ENCODE results near the gene KIR2DL1. TPM values are rescaled to one million over a fixed set of nuclear protein-coding genes. Genes with fewer than 3 reads are reported as not detected.
"Not testable (repeated sequence)": the region's sequence is repeated elsewhere in the genome, so short reads cannot be mapped to it uniquely, and the experiment has no call there.

KIR2DL1 gene
- total RNA-seq, 1 donor from 2014 or later = not detected

DNA sequence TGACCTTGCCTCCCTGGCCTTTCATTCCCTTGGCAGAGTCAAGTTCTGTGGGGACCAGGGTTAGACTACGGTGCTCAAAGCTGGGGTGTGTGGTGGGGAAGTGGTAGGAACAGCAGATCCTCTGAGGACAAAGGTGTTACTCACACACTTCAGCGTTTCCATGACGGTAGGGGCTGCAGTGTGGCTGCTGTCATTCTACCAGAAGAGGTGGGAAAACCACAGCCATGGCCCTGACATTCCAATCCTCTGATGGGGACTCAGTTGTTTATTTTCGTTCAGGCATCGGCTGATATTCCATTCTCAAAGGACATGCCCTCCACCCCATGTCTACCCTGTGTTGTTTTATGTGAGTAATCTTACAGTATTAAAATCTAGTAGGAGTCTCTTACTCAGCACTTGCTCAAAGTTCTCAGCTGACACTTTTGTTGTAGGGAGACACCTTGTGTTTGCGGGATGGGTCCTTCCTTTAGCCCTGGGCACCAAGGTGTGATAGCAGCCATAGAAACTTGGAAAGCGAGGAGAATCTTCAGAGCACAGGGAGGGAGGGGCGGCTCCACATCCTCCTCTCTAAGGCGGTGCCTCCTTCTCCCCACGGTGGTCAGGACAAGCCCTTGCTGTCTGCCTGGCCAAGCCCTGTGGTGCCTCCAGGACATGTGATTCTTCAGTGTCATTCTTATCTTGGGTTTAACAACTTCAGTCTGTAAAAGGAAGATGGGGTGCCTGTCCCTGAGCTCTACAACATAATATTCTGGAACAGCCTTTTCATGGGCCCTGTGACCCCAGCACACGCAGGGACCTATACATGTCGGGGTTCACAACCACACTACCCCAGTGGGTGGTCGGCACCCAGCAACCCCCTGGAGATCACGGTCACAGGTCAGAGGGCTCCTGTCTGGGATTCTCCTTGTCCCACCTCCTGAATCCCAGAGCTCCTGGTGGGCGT, 1.7 kb downstream of the KIR2DL1 start:
- not testable (repeated sequence) for H3K79me2 ChIP-seq (ENCODE audit: low read depth); H3K9me3 ChIP-seq (ENCODE audit: low read depth); H3K27me3 Mint-ChIP-seq (ENCODE audit: insufficient read depth, low read depth); H3K4me2 ChIP-seq; H2AFZ ChIP-seq (replicated peaks); H3K27ac ChIP-seq; H3K36me3 ChIP-seq; H3K4me3 Mint-ChIP-seq; H3K36me3 Mint-ChIP-seq; H3K27me3 ChIP-seq; H3F3A ChIP-seq (ENCODE audit: low read depth); DNase-seq (ENCODE audit: low spot score); H3K4me1 Mint-ChIP-seq; H3K4me3 ChIP-seq; H3K4me1 ChIP-seq; H4K20me1 ChIP-seq (ENCODE audit: low read depth); H3K9ac ChIP-seq; H3K27ac Mint-ChIP-seq
- H3K9me3 Mint-ChIP-seq = peaks cover 47% of the 10 kb centered on the region

DNA sequence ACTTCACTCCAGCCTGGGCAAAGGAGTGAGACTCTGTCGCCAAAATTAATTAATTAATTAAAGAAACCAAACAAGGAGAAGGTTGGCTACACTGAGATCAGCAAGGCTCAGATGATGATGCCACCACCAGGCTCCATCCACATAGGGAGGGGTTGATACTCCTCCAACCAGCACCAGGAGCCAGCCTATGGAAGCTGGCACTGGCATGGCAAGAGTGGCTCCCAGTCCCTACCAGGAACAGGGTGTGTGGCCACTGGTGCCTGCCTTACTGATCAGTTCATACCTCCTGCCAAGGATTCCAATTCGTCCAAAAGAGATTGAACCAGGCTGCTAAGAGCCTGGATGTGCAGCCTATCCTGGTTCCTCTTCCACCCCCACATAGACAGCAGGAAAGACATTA, 3.1 kb downstream of the KIR2DL1 start:
- not testable (repeated sequence) for H3K36me3 Mint-ChIP-seq; H3K4me1 ChIP-seq; H3K79me2 ChIP-seq (ENCODE audit: low read depth); H3K27ac Mint-ChIP-seq; H3K27me3 ChIP-seq; H4K20me1 ChIP-seq (ENCODE audit: low read depth); H3K9ac ChIP-seq; H3F3A ChIP-seq (ENCODE audit: low read depth); H2AFZ ChIP-seq (replicated peaks); H3K4me3 ChIP-seq; H3K4me1 Mint-ChIP-seq; DNase-seq (ENCODE audit: low spot score); H3K4me3 Mint-ChIP-seq; H3K36me3 ChIP-seq; H3K27me3 Mint-ChIP-seq (ENCODE audit: insufficient read depth, low read depth); H3K27ac ChIP-seq; H3K4me2 ChIP-seq
- peaks cover 40% of the 10 kb centered on the region for H3K9me3 Mint-ChIP-seq
- H3K9me3 ChIP-seq (ENCODE audit: low read depth) = peaks cover 10% of the 10 kb centered on the region

GRCh38 chr19:54775095-54775815, 5.7 kb downstream of the KIR2DL1 start:
- not testable (repeated sequence) for H3K9ac ChIP-seq; DNase-seq (ENCODE audit: low spot score); H3K27ac Mint-ChIP-seq; H3K27ac ChIP-seq; H3K4me1 Mint-ChIP-seq; H3K4me3 ChIP-seq; H3K4me1 ChIP-seq; H4K20me1 ChIP-seq (ENCODE audit: low read depth); H3K27me3 ChIP-seq; H3K27me3 Mint-ChIP-seq (ENCODE audit: insufficient read depth, low read depth); H3K36me3 ChIP-seq; H3K36me3 Mint-ChIP-seq; H3K4me2 ChIP-seq; H3K79me2 ChIP-seq (ENCODE audit: low read depth); H2AFZ ChIP-seq (replicated peaks); H3K4me3 Mint-ChIP-seq; H3F3A ChIP-seq (ENCODE audit: low read depth)
- peaks cover 17% of the 10 kb centered on the region for H3K9me3 ChIP-seq (ENCODE audit: low read depth)
- H3K9me3 Mint-ChIP-seq = peaks cover 31% of the 10 kb centered on the region

GRCh38 chr19:54775830-54776229, 6.2 kb downstream of the KIR2DL1 start:
- not testable (repeated sequence) for H3F3A ChIP-seq (ENCODE audit: low read depth); H3K9ac ChIP-seq; H3K27me3 Mint-ChIP-seq (ENCODE audit: insufficient read depth, low read depth); H3K27ac Mint-ChIP-seq; H4K20me1 ChIP-seq (ENCODE audit: low read depth); H3K4me3 Mint-ChIP-seq; H3K4me1 Mint-ChIP-seq; H3K36me3 ChIP-seq; H3K79me2 ChIP-seq (ENCODE audit: low read depth); H3K36me3 Mint-ChIP-seq; H3K27me3 ChIP-seq; H2AFZ ChIP-seq (replicated peaks); H3K4me1 ChIP-seq; H3K4me2 ChIP-seq; DNase-seq (ENCODE audit: low spot score); H3K4me3 ChIP-seq; H3K27ac ChIP-seq
- H3K9me3 ChIP-seq (ENCODE audit: low read depth) = peaks cover 17% of the 10 kb centered on the region
- H3K9me3 Mint-ChIP-seq = peaks cover 27% of the 10 kb centered on the region

- H3K27ac ChIP-seq; H3K36me3 ChIP-seq; H3K4me2 ChIP-seq; H3K27me3 Mint-ChIP-seq (ENCODE audit: insufficient read depth, low read depth); H2AFZ ChIP-seq (replicated peaks); H3K9ac ChIP-seq; H3K4me3 ChIP-seq; DNase-seq (ENCODE audit: low spot score); H4K20me1 ChIP-seq (ENCODE audit: low read depth); H3K79me2 ChIP-seq (ENCODE audit: low read depth); H3K36me3 Mint-ChIP-seq; H3K27me3 ChIP-seq; H3K4me1 ChIP-seq; H3K4me1 Mint-ChIP-seq; H3F3A ChIP-seq (ENCODE audit: low read depth); H3K4me3 Mint-ChIP-seq; H3K27ac Mint-ChIP-seq: not testable (repeated sequence)
- H3K9me3 Mint-ChIP-seq = peaks cover 23% of the 10 kb centered on the region
- H3K9me3 ChIP-seq (ENCODE audit: low read depth) = peaks cover 17% of the 10 kb centered on the region
Observed at GRCh38 chr19:54777851-54778250, 8.3 kb downstream of the KIR2DL1 start.

DNA sequence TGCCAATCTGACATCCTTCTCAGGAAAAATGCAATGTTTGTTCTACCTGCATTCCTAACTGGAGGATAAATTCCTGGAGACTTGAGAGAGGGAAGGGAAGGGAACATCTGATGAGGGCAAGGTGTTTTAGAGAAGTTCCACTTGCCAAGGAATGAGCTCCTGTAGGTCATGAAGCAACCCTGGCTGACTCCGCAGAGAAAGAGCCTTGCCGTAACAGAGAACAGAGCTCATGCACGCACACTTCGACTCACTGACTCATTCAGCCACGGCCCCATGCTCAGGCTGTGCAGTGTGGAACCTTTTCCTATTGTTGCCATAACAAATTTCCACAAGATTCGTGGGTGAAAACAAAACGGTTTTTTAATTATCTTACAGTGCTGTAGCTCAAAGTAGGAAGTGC, 9.3 kb downstream of the KIR2DL1 start:
- H3K9me3 Mint-ChIP-seq = peaks cover 23% of the 10 kb centered on the region
- not testable (repeated sequence) for H2AFZ ChIP-seq (replicated peaks); H3K4me3 ChIP-seq; H3K9ac ChIP-seq; H3K4me3 Mint-ChIP-seq; H3K79me2 ChIP-seq (ENCODE audit: low read depth); H3K4me1 ChIP-seq; H3K4me2 ChIP-seq; H3K27ac Mint-ChIP-seq; H3K36me3 ChIP-seq; H3F3A ChIP-seq (ENCODE audit: low read depth); H4K20me1 ChIP-seq (ENCODE audit: low read depth); H3K27me3 ChIP-seq; DNase-seq (ENCODE audit: low spot score); H3K36me3 Mint-ChIP-seq; H3K4me1 Mint-ChIP-seq; H3K27ac ChIP-seq; H3K27me3 Mint-ChIP-seq (ENCODE audit: insufficient read depth, low read depth)
- peaks cover 17% of the 10 kb centered on the region for H3K9me3 ChIP-seq (ENCODE audit: low read depth)

- peaks cover 30% of the 10 kb centered on the region for H3K9me3 Mint-ChIP-seq
Observed at GRCh38 chr19:54782916-54783315, 13.3 kb downstream of the KIR2DL1 start.

More at GRCh38 chr19:54782916-54783315, 13.3 kb downstream of the KIR2DL1 start:
- not testable (repeated sequence) for H3K27me3 Mint-ChIP-seq (ENCODE audit: insufficient read depth, low read depth); H3F3A ChIP-seq (ENCODE audit: low read depth); H3K36me3 ChIP-seq; H3K27ac Mint-ChIP-seq; H3K9me3 ChIP-seq (ENCODE audit: low read depth); H3K4me1 Mint-ChIP-seq; H3K79me2 ChIP-seq (ENCODE audit: low read depth); H3K4me1 ChIP-seq; DNase-seq (ENCODE audit: low spot score); H3K4me2 ChIP-seq; H3K4me3 ChIP-seq; H3K9ac ChIP-seq; H3K27ac ChIP-seq; H3K27me3 ChIP-seq; H3K36me3 Mint-ChIP-seq; H4K20me1 ChIP-seq (ENCODE audit: low read depth); H3K4me3 Mint-ChIP-seq; H2AFZ ChIP-seq (replicated peaks)
